Activated B cell treated with CpG ODN at 0.5 μM for 24 hours (primary cell): ENCODE results near the gene PPARG. TPM values are rescaled to one million over a fixed set of nuclear protein-coding genes. Genes with fewer than 3 reads are reported as not detected.

Experiments used
- ATAC-seq: fragments of 200-7000 bp; cut with Tn5 transposase; one replicate; pipeline ENCODE4 v1.10.0; 2021; ENCODE audit warnings: low read depth, mild to moderate bottlenecking, moderate library complexity
- CTCF ChIA-PET: fragments of 350-600 bp; sonication (Branson Sonifier 250); formaldehyde crosslinking; loops from one replicate; lab custom pipeline; 2021; ENCODE audit warnings: antibody characterized with exemption; lab: Charles Lee
- POLR2A ChIA-PET: fragments of 350-600 bp; sonication (Branson Sonifier 250); formaldehyde crosslinking; loops from one replicate; lab custom pipeline; 2021; ENCODE audit warnings: antibody characterized with exemption; lab: Charles Lee
- DNase-seq: peaks from one replicate; pipeline ENCODE4 v3.0.0; 2022
- H3K27ac Mint-ChIP-seq: one replicate; pipeline ENCODE4 v1.8.0; 2020; ENCODE audit warnings: mixed read lengths
- H3K27me3 Mint-ChIP-seq: one replicate; pipeline ENCODE4 v1.8.0; 2021; ENCODE audit warnings: mixed read lengths
- H3K36me3 Mint-ChIP-seq: one replicate; pipeline ENCODE4 v1.8.0; 2021; ENCODE audit warnings: low read depth, mixed read lengths
- H3K4me1 Mint-ChIP-seq: one replicate; pipeline ENCODE4 v1.8.0; 2021; ENCODE audit warnings: mixed read lengths
- H3K4me3 Mint-ChIP-seq: one replicate; pipeline ENCODE4 v1.8.0; 2020; ENCODE audit warnings: mild to moderate bottlenecking, mixed read lengths
- H3K9me3 Mint-ChIP-seq: one replicate; pipeline ENCODE4 v1.8.0; 2020; ENCODE audit warnings: mixed read lengths
- CTCF ChIP-seq: fragments of 200-600 bp; IDR thresholded peaks from one replicate; pipeline ENCODE4 v1.8.0; 2022; ENCODE audit warnings: antibody characterized with exemption, mild to moderate bottlenecking
- intact Hi-C: fragments of 100-400 bp; cut with micrococcal nuclease; formaldehyde crosslinking; loops from one replicate; pipeline ENCODE4 v1.15.1; 2024
- total RNA-seq: library from RNA; stranded (reverse); gene quantifications from 2 replicates; pipeline ENCODE4 v1.2.3, GENCODE V29; 2022

PPARG gene
- 0.24 TPM in 1 of 2 replicates, not detected in the other for total RNA-seq

- ATAC-seq = peak; percentile 28
- ChIA-PET CTCF (no interaction called here), POLR2A (no interaction called here)
- no peak for DNase-seq
- Mint-ChIP-seq H3K36me3 (no peaks in the 10 kb centered on the region), H3K27me3 (peaks cover 39% of the 10 kb centered on the region), H3K9me3 (peaks cover 5% of the 10 kb centered on the region), H3K27ac (no peak within 1 kb of the TSS), H3K4me1 (peaks cover 8% of the 10 kb centered on the region), H3K4me3 (peak within 1 kb of the TSS; percentile 67)
- intact Hi-C loops = no loop called here
- TF ChIP-seq CTCF = no peak
Measured at GRCh38 chr3:12288182-12289129, at the start of gene PPARG. Gene PPARG (plus strand): TSS chr3:12289070. CDS start chr3:12379712, 90,642 bp downstream.

DNA sequence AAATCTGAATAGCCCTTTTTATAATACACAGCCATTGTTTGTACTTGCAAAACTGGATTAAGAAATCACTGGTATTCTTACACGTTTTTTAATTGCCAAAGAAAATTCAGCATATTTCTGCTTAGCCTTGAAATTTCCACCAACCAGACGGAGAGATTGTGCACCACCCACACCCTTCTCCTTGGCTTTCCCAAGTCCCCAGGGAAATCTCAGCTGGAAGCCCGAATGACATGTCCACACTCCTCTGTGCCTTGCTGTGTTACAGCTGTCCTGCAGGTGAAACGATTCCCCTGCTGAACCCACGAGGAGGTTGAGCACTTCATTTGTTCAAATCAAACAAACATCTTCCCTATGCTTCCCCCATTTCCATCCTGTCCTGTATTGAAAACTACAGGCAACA is 49.6 kb upstream of the PPARG start:
- Mint-ChIP-seq H3K27me3 (peaks cover 2% of the 10 kb centered on the region), H3K36me3 (no peaks in the 10 kb centered on the region), H3K9me3 (peaks cover 5% of the 10 kb centered on the region), H3K27ac (no peak overlapping the region), H3K4me3 (no peak overlapping the region), H3K4me1 (no peaks in the 10 kb centered on the region)
- no peak for DNase-seq
- ChIA-PET POLR2A (no interaction called here), CTCF (no interaction called here)
- ATAC-seq = no peak
- TF ChIP-seq CTCF = no peak
- intact Hi-C loops = no loop called here

GRCh38 chr3:12242772-12243171 is 46.1 kb upstream of the PPARG start:
- H3K36me3 Mint-ChIP-seq = no peaks in the 10 kb centered on the region
- intact Hi-C loops = no loop called here
- H3K9me3 Mint-ChIP-seq = peaks cover 5% of the 10 kb centered on the region
- no peak overlapping the region for H3K27ac Mint-ChIP-seq
- CTCF ChIA-PET = no interaction called here
- POLR2A ChIA-PET = no interaction called here
- TF ChIP-seq CTCF = no peak
- ATAC-seq (no peak), DNase-seq (no peak)
- peaks cover 22% of the 10 kb centered on the region for H3K27me3 Mint-ChIP-seq
- no peaks in the 10 kb centered on the region for H3K4me1 Mint-ChIP-seq
- H3K4me3 Mint-ChIP-seq = no peak overlapping the region

GRCh38 chr3:12246497-12247163 is 42.2 kb upstream of the PPARG start:
- Mint-ChIP-seq H3K27me3 (peaks cover 29% of the 10 kb centered on the region), H3K9me3 (peaks cover 9% of the 10 kb centered on the region), H3K27ac (no peak overlapping the region), H3K4me3 (no peak overlapping the region), H3K4me1 (no peaks in the 10 kb centered on the region), H3K36me3 (no peaks in the 10 kb centered on the region)
- no peak for DNase-seq
- ATAC-seq = no peak
- no peak for TF ChIP-seq CTCF
- POLR2A ChIA-PET = no interaction called here
- intact Hi-C loops = no loop called here
- CTCF ChIA-PET = no interaction called here

GRCh38 chr3:12247411-12247810 is 41.5 kb upstream of the PPARG start:
- H3K27ac Mint-ChIP-seq = no peak overlapping the region
- intact Hi-C loops = no loop called here
- ATAC-seq (no peak), DNase-seq (no peak)
- POLR2A ChIA-PET = no interaction called here
- peaks cover 9% of the 10 kb centered on the region for H3K9me3 Mint-ChIP-seq
- no peak for TF ChIP-seq CTCF
- H3K4me3 Mint-ChIP-seq = no peak overlapping the region
- H3K27me3 Mint-ChIP-seq = peaks cover 29% of the 10 kb centered on the region
- CTCF ChIA-PET = no interaction called here
- H3K4me1 Mint-ChIP-seq = no peaks in the 10 kb centered on the region
- H3K36me3 Mint-ChIP-seq = no peaks in the 10 kb centered on the region
